ENCODE data around the gene SNAI3.
"Not testable (repeated sequence)": the region's sequence is repeated elsewhere in the genome, so short reads cannot be mapped to it uniquely, and the experiment has no call there.

SNAI3 gene

DNA sequence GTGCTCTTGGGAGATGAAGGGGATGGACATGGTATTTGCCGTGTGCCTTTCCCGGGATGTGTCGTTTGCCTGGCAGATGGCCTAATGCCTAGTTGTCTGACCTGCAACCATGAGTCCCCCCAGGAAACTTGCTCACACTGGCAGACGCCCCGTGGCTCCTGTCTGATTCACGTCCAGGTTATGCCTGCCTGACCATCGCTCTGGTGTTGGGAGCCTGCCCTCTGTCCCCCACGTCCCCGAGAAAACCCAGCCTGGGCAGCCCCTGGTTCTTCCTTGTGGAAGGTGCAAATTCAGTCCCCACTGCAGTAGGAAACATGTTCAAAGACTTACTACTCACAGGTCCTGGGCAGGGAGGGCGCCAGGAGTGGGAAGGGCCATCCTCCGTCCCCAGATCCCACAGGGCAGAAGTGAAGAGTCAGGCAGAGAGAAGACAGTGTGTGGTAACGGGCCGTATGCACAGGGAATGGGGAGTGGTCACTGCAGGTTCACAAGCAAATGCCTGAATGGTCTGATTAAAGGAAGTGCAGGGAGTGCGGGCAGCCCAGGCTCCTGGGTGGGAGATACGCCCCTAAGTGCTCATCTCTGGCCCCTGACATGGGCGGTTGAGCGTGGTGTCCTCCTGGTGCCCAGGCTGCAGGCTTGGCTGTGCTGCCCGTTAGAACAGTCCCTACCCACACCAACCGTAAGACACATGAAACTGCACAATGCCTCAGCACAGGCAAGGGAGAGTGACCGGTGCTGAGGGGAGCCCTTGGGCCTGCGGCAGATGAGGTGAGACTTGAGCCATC is 4.2 kb upstream of the SNAI3 start:
- DNase-seq = no peak

DNA sequence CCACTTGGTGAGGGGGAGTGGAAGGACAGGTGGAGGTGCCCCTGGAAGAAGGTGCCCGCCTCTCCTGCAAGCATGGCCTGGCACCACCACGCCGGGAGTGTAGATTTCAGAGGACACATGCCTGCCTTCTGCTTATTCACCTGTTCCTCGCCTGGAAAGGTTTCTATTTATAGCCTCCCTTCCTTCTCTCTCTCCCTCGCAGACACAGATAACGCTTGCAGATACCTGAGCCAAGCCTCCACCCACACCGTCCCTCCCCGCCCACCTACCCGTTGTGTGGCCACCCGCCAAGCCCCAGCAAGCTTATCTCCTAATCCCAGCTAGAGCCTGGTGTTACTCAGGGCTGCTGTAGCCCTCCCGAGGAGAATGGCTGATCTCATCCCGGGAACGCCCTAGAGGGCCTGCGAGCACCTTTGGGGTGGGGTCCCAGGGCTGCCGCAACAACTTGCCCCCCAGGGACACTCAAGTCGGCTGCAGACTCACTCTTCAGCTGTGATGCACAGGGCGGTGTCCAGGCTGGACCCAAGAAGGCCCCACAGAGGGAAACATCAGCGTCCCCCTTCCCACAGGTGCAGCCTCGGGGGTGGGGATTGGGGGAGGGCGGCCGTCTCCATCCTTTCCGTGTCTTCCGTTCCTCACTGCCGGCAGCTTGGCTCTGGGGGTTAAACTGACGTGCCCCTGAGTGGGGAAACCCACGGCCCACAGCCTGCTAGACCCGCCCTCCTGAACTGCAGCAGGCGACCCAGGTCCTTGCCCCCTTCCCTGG is 1.9 kb upstream of the SNAI3 start:
- DNase-seq = no peak

DNA sequence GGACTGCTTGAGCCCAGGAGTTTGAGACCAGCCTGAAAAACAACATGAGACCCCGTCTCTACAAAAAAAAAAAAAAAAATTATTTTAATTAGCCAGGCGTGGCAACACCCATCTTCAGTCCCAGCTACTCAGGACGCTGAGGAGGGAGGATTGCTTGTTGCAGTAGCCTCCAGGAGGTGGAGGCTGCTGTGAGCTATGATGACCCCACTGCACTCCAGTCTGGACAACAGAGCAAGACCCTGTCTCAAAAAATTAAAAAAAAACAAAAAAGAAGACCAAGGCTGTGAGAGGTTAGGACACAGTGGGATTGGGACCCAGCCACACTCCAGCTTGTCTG is 1.3 kb upstream of the SNAI3 start:
- no peak for DNase-seq

DNA sequence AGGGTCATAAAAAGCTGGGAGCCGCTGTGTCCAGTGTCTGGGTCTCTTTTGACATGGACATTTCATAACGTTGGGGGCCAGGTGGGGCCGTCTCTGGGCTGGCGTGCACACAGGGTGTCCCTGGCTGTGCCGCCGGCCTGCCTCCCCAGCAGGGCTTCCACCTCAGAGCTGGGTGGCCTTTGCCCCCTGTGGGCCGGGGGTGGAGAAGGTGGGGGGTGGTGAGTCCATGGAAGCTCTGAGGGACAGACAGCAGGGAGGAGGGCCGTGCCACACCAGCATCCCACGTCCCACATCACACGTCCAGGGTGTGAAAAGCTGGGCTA is 908 bp upstream of the SNAI3 start:
- no peak for DNase-seq

DNA sequence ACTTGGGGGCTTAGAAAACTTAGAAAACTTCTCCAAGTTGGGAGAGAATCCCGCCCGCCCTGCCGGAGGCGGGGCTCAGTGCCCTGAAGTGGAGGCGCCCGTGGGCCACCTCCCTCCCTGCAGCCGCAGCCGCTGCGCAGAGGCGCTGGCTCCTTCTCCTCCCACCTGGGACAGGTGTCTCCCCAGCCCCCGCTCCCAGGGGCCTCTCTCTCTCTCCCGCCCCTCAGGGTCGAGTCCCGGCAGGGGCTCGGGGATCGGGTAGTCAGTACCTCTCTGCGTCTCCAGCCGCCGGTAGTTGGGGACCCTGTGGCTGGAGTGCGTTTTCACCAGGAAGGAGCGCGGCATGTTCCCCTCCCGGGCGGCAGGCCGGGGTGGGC is 257 bp downstream of the SNAI3 start:
- DNase-seq = no peak

DNA sequence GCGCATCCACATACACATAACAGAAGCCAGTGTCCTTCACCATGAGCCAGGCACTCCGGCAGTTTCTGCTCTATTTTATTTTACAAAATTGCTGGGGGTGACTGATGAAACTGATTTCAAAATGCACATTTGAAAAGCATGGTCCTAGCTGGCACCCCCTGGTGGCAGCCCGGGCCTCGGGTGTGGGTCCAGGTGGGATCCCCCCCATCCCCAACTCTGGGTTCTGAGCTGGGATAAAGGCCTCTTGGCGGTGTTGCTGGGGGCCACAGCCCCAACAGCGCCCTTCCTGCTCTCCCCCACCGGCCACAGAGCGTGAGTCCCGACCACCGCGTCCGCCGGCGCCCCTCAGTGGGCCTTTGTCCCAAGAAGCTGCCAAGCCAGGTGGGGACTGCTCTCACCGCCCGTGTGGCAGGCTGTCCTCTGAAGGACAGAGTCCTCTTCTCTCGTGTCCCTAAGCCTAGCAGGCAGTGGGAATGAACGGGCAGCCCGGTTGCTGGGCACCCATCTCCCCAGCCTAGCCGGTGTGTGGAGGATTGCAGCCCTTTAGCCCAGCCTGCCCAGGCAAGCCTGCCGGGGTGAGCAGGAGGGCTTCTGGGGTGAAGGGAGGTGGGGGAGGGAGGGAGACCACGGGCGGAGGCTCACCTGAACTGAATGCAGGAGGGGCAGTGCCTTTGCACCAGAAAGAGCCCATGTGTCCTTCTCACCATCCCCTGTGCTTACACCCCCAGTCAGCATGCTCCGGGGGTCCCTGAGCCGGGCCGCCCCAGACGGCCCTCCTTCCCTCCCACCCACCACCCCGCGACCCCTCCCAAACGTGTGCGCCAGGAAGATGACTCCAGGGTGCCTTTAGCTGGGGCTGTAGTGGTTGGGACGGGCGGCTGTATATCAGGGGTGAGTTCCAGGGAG is 898 bp downstream of the SNAI3 start:
- no peak for DNase-seq

DNA sequence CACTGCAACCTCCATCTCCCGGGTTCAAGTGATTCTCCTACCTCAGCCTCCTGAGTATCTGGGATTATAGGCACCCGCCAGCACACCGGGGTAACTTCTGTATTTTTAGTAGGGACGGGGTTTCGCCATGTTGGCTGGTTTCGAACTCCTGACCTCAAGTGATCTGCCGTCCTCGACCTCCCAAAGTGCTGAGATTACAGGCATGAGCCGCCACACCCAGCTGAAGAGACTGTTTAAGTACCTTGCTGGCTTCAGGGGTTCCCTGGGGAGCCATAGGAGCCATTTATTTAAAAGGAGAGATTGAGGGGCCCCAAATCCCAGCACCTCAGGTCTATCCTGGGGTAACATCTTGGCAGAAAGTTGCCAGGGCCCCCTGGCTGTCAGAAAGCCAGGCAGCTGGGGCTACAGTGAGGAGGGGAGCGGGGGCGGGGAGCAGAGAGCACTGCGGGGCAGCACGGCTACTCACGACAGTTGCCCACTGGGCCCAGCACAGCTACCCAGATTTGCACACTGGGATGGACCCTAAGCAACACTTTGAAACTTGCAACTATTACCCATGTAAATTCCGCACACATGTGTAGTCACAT is 1.6 kb downstream of the SNAI3 start:
- DNase-seq = no peak

DNA sequence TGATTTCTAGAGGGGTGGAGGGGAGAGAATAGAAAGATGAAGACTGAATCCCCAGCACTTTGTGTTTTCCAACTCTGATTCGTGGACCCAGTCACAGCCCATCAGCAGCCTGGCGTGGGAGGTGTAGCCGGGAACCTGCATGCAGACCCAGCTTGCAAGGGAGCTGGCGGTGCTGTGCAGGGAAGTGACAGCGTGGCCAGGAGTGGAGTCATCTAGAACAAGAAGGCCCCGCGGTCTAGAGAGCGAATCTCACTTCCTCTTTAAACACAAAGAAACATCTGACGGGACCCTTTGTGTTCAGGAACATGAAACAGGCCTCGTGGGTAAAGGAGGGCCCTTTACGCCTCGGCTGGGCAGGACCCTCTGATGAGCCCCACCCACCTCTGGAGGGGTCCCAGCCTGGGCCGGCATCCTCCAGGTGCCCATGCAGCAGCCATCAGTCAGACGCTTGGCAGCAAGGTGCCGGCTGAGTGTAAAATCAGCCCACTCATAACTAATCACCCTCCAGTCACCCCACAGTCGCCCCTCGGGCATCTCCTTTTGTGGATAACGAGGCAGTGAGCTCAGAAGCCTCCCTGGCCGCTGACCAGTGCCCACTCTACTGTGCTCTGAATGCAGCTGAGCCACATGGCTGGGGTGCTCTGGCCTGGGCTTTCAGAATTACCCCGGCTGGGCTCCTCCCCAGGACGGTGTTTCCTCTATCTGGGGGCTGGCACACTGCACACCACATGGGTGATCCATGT is 4.4 kb downstream of the SNAI3 start:
- DNase-seq = no peak

DNA sequence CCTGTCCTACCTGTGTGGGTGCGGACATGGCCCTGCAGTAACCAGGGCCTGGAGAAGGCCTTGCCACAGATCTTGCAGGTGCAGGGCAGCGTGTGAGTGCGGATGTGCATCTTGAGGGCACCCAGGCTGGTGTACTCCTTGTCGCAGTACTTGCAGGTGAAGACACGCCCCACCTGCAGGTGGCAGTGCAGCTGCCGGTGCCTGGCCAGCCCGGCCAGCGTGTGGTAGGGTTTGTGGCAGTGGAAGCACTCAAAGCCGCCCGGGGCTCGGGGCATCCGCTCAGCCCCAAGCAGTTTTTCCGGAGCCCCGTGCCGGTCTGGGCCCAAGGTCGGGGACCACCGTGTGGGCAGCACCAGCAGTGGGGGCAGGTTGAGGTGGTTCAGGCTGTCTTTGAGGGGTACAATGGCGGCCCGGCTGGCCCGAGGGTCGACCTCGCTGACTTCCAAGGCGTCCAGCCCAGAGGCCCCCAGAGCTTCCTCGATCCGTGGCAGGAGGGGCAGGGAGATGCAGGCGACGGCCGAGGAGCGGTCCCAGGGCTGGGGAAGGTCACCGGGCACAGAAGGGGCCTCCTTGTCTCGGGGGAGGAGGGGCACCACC is 5.1 kb downstream of the SNAI3 start:
- no peak for DNase-seq

DNA sequence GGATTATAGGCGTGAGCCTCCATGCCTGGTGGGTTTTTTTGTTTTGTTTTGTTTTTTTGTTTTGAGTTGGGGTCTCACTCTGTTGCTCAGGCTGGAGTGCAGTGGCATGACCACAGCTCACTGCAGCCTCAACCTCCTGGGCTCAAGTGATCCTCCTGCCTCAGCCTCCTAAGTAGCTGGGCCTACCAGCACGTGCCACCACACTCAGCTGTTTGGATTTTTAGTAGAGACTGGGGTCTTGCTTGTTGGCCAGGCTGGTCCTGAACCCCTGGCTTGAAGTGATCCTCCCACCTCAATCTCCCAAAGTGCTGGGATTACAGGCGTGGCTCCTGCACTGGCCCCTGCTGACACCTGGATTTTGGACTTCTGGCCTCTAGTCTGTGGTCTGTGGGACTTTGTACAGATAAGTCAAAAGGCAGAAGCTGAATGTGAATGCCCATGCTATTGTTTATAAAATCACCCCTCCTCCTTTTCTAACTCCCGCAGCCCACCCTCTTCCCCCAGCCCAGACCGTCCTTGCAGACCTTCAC is 5.7 kb downstream of the SNAI3 start:
- no peak for DNase-seq

DNA sequence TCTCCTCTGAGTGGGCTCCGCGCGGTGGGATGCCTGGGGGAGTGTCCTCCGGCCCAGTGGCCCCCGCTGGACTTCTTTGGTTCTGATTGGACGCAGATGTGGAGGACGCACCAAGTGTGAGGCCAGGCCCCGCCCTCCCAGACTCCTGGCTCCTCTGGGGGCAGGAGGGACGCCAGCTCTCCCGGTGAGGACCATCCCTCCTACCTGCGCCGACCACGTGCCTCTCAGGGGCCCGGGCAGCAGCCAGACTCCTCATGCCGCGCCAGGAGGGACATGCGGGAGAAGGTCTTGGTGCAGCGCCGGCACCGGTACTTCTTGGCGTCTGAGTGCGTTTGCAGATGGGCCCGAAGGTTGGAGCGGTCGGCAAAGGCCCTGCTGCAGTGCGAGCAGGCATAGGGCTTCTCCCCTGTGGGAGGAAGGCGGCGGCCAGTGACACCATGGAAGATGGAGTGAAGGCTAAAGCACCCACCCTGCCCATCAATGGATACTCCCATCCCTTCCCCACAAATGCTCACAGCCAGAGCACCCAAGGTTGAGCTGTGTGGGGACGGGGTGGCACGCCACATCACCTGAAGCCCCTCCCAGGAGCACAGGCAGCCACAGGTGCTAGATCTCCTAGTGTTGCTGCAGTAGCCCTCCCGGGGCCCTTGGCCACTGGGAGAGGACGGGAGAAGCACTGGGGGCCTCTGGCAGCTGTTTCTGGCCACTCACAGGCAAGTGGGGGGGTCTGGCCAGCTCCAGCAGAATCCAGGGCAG is 7.9 kb downstream of the SNAI3 start:
- DNase-seq = no peak

DNA sequence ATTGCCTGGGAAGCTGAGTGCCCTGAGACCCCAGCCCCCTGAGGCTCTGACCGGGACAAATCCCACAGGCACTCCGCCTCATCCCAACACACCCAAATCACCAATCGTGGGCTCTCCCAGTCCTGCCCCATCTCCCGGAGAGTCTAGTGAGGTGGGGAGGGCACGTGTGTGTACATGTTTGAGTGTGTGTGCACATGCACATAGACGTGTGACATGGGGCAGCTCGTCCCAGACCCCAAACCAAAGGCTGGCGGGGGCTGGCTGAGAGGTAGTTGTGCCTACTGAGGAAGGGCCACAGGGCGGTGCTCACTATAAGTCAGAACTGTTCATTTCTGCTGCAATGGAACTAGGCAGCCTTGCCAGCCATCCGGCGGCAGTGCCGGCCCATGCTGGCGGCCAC is 8.6 kb downstream of the SNAI3 start:
- no peak for DNase-seq

DNA sequence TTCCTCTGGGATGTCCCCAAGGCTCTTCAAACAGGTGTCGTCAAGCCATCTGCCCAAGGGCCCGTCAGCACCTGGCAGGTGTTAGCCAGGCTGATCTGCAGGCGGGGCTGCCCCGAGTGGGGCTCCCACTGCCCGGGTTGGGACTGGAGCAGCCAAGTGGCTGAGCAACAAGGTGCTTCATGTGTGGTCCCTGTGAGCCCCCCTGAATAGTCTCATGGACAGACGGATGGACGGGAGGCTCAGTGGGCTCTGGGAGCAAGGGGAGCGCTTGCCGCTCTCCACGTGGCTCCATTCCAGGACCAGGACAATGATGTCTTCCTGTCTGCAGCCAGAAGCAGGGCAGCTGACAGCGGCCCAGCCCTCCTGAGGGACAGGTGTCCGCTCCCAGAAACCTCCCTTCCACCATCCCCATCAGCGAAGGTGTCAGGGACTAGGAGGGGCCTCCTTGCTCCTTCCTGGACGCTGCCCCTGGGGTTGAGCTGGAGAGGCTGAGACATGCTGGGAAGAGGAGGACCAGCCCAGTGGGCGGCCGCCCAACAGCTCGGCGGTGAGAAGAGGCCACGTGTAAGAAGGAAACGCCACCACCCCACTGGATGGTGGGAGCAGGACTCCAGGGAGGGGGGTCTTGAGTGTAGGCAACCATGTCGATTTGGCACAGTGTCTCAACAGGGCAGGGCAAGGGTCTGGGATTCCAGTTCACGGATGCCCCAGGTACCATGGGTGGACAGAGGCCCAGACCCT is 9.6 kb downstream of the SNAI3 start:
- DNase-seq = no peak

DNA sequence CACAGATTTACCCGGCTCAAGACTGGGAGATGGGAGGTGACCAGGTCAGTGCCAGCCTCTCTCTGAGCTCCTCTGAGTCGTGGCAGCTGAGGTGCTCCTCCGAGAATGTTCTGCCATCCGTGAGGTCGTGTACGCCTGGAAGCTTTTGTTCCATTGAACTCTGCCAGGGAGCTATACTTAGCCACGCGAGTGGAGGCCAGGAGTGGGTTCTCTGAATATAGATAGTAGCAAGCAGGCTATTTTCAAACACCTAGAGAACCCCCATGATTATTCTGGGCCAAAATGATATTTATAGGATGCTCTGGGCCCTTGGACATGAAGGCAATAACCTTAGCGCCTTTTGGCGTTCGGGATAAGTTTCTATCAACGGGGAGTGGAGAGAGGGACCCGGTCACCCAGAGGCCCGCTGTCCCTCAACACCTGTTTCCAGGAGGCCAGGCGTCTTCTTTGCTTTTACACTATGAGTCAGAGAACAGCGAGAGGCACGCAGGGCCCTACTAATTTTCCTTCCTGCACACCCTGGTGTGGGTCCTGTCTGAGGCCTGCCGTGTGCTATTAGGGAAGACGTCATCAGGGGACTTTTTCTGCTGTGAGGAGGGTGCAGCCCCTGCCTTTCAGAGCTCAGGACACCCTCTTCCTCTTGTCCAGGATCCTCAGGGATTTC is 12.5 kb downstream of the SNAI3 start:
- DNase-seq = no peak

DNA sequence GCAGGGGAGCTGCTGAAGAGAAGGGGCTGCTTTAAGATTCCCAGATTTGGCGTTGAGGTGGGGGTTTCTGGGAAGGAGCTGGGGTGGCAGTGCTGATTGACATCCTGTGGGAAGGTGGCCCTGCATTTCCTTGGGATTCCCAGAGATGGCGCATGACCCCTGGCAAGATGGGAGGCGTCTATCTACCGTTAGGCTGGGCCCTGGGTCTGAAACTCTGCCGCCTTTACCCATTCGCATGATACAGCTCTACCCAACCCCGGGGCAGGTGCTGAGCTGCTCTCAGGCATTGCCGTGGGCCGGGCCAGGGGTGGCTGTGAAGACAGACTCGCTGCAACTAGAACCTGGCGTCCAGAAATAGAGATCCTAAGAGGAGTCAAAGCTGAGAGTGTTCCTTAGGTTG is 13.5 kb downstream of the SNAI3 start:
- DNase-seq = no peak

DNA sequence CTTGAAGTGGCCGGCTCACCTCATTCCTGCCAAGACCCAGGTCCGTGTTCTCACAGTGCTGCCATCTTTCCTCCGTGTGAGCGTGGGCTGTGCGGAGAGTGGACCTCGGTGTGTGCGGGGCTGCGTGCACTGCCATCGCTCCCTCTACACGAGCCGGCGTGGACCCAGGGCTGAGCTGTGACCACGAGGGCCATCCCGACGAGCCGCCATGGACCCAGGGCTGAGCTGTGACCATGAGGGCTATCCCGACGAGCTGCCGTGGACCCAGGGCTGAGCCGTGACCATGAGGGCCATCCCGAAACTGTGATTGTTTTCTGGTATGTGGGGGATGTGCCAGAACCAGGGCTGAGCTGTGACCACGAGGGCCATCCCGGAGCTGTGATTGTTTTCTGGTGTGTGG is 14.5 kb downstream of the SNAI3 start:
- DNase-seq = no peak

DNA sequence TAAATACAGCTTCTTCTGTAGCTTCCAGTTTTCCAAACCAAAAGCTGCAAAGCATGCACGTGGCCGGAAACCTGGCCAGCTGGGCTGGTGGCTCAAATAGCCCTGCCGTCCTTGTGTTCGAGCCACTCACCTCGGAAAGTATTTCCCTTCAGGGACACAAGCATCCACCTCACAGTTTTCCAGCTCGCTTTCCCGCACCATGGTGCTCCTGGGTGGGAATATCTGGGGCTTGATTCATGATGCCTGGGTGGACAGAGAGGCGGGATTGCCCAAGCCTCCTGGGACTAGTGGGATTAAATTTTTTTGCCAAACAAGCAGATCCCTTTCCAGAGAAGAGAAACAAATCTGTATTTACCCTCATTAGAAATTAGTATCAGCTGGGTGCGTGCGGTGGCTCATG is 16.3 kb downstream of the SNAI3 start:
- DNase-seq = no peak

DNA sequence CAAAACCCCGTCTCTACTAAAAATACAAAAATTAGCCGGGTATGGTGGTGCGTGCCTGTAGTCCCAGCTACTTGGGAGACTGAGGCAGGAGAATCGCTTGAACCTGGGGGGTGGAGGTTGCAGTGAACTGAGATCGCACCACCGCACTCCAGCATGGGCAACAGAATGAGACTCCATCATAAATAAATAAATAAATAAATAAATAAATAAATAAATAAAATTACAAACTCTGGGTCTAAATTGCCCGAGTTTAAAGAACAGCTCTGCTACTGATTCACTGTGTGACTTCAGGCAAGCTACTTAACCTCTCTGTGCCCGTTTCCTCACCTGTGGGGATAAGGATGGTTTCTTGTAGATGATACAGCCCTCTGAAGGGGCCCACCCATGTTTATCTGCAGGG is 16.8 kb downstream of the SNAI3 start:
- not testable (repeated sequence) for DNase-seq

DNA sequence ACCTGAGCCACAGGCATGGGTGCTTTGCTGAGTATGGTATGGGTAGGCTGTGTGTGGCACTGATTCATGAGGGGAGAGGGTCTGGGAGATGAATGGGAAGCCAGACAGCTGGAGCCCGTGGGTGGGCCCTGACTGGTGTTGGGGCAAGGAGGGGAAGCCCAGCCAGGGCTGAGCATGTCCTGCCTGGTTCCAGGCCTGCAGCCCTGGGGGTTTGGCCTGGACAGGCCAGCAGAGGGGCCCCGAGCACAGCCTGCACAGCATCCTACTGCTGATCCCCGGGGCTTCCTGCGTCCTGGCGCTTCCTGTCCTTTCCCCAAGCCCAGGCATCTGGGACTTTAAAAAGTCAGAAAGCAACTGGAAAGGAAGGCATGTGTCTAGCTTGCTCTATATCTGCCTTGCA is 18.8 kb downstream of the SNAI3 start:
- no peak for DNase-seq

DNA sequence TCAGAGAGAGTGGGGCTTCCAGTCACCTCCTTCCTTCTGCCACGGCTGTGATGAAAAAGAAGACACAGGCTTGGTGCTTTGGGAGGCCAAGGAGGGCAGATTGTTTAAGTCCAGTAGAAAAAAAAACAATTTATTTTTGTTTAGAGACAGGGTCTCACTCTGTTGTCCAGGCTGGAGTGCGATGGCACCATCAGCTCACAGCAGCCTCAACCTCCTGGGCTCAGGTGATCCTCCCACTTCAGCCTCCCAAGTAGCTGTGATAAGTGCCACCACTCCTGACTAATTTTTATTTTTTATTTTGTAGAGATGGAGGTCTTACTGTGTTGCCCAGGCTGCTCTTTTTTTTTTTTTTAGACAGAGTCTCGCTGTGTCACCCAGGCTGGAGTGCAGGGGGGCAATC is 20.7 kb downstream of the SNAI3 start:
- no peak for DNase-seq

Measured in activated CD4-positive, alpha-beta T cell treated with anti-CD3 and anti-CD28 coated beads for 1 hour (primary cell).